Tibial nerve (tissue), 4 donors: ENCODE data around the gene BUD13. TPM values are rescaled to one million over a fixed set of nuclear protein-coding genes. Genes with fewer than 3 reads are reported as not detected.

Experiments
- DNase-seq, 2 donors: peaks; one replicate each; pipeline ENCODE4 v3.0.0-alpha.2; 2019; ENCODE audit warnings: low spot score in 2 of 2
- H3K27ac ChIP-seq, 4 donors: fragments of 200-600 bp; sonication (generic) in 3 of 4; one replicate each; pipeline ENCODE4 v1.5.1; 2017 to 2019; ENCODE audit warnings: mild to moderate bottlenecking in 1 of 4
- H3K27me3 ChIP-seq, 2 donors: fragments of 200-600 bp; sonication (generic) in 1 of 2; one replicate each; pipeline versions ENCODE4 v1.5.1 to v1.6.0; 2017 to 2019
- H3K36me3 ChIP-seq, 3 donors: fragments of 200-600 bp; sonication (generic); one replicate each; pipeline ENCODE4 v1.5.1; 2018 to 2019
- H3K4me1 ChIP-seq, 4 donors: fragments of 200-600 bp; sonication (generic) in 3 of 4; one replicate each; pipeline ENCODE4 v1.5.1; 2017 to 2019
- H3K4me3 ChIP-seq, 4 donors: fragments of 200-600 bp; sonication (generic) in 3 of 4; one replicate each; pipeline ENCODE4 v1.5.1; 2017 to 2019; ENCODE audit warnings: mild to moderate bottlenecking in 1 of 4, moderate library complexity in 1 of 4
- H3K9me3 ChIP-seq, 4 donors: fragments of 200-600 bp; sonication (generic) in 3 of 4; one replicate each; pipeline ENCODE4 v1.5.1; 2017 to 2019
- EP300 ChIP-seq, 2 donors: sonication (generic); formaldehyde crosslinking; IDR thresholded peaks; one replicate each; pipeline ENCODE4 v1.6.1; 2017; ENCODE audit warnings: antibody characterized with exemption in 2 of 2, mild to moderate bottlenecking in 1 of 2
- POLR2A ChIP-seq, 2 donors: fragments of 450-650 bp; IDR thresholded peaks; one replicate each; pipeline ENCODE4 v1.6.1; 2017; ENCODE audit warnings: antibody characterized with exemption in 2 of 2, mild to moderate bottlenecking in 2 of 2, moderate library complexity in 2 of 2
- WGBS, 2 donors: methylation state at CpG; one replicate each; pipeline ENCODE4 v1.1.5; 2018; 5-methylcytosine and 5-hydroxymethylcytosine counted together
- total RNA-seq, 4 donors: library from RNA; depleted of rRNA; stranded (reverse); fragments of >200 nt; gene quantifications; one replicate each; pipeline ENCODE4 v1.1.0, GENCODE V29; 2016
- TF ChIP-seq, protein P1 (sequence below), 5 experiments: fragments of 200-600 bp in 3 of 5; fragments of 450-650 bp in 2 of 5; sonication (generic) in 3 of 5; IDR thresholded peaks; one replicate each; pipeline ENCODE4 v1.5.1; 2016 to 2019; ENCODE audit warnings: antibody characterized with exemption in 5 of 5, mild to moderate bottlenecking in 3 of 5, moderate library complexity in 2 of 5

Gene BUD13
- total RNA-seq, 4 donors from 2014 or later: 13.1 to 28.2 (median 20.3) TPM

- no peak for DNase-seq
- H3K9me3 ChIP-seq: no peaks in the 10 kb centered on the region
- peaks cover 0 to 32% (median 16%) of the 10 kb centered on the region in 4 donors for H3K4me1 ChIP-seq
- 82 to 91% methylated on average over 35 to 46 of the region's 53 CpGs for WGBS, 2 donors
- no peak overlapping the region for H3K27ac ChIP-seq
- H3K36me3 ChIP-seq: peaks cover 2 to 14% (median 4%) of the 10 kb centered on the region in 3 donors
- H3K4me3 ChIP-seq: no peak overlapping the region
- TF ChIP-seq EP300 (IDR thresholded peaks at IDR 0.05) (no peak), POLR2A (IDR thresholded peaks at IDR 0.05) (no peak)
- TF ChIP-seq, protein P1, sequence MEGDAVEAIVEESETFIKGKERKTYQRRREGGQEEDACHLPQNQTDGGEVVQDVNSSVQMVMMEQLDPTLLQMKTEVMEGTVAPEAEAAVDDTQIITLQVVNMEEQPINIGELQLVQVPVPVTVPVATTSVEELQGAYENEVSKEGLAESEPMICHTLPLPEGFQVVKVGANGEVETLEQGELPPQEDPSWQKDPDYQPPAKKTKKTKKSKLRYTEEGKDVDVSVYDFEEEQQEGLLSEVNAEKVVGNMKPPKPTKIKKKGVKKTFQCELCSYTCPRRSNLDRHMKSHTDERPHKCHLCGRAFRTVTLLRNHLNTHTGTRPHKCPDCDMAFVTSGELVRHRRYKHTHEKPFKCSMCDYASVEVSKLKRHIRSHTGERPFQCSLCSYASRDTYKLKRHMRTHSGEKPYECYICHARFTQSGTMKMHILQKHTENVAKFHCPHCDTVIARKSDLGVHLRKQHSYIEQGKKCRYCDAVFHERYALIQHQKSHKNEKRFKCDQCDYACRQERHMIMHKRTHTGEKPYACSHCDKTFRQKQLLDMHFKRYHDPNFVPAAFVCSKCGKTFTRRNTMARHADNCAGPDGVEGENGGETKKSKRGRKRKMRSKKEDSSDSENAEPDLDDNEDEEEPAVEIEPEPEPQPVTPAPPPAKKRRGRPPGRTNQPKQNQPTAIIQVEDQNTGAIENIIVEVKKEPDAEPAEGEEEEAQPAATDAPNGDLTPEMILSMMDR (IDR thresholded peaks at IDR 0.05): no peak
- H3K27me3 ChIP-seq: no peaks in the 10 kb centered on the region
Measured at GRCh38 chr11:116790167-116791001, 17.6 kb upstream of the BUD13 start.

DNA sequence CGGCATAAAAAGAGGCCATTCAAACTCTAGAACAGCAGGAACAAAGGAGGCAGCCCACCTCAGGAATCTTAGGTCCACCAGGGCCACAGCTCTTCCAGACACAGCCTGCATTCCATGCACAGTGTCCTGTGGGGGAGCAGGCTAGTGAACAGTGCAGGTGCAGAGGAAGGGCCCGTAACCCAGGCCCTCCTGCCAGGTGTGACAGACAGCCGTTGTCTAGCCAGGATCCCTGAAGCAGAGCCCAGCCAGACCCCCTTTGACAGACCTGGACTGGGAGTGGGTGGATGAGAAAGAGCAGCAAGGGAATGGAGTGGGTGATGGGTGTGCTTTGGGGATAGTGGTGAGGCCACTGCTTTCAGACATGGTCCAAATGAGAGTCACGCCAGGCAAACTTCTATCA, 16.2 kb upstream of the BUD13 start:
- WGBS, 2 donors: 81 to 94% methylated on average over 4 of the region's 4 CpGs
- TF ChIP-seq, protein P1 (IDR thresholded peaks at IDR 0.05): no peak
- TF ChIP-seq EP300 (IDR thresholded peaks at IDR 0.05) (no peak), POLR2A (IDR thresholded peaks at IDR 0.05) (no peak)
- no peak for DNase-seq
- no peaks in the 10 kb centered on the region for H3K27me3 ChIP-seq
- H3K4me1 ChIP-seq: peaks cover 0 to 32% (median 16%) of the 10 kb centered on the region in 4 donors
- H3K27ac ChIP-seq: no peak overlapping the region
- H3K36me3 ChIP-seq: peaks cover 5 to 28% (median 15%) of the 10 kb centered on the region in 3 donors
- H3K9me3 ChIP-seq: no peaks in the 10 kb centered on the region
- no peak overlapping the region for H3K4me3 ChIP-seq

- 52 to 53% methylated on average over 4 of the region's 4 CpGs for WGBS, 2 donors
Measured at GRCh38 chr11:116788534-116788933, 15.7 kb upstream of the BUD13 start.

GRCh38 chr11:116787786-116788486, 15.1 kb upstream of the BUD13 start, which contains the start of gene ZPR1:
ZPR1 (minus strand) TSS chr11:116788023; CDS start chr11:116787990, 33 bp downstream.
- peaks cover 8 to 38% (median 22%) of the 10 kb centered on the region in 3 donors for H3K36me3 ChIP-seq
- 0% methylated on average over 36 to 40 of the region's 56 CpGs for WGBS, 2 donors
- H3K4me1 ChIP-seq: peaks cover 0 to 32% (median 16%) of the 10 kb centered on the region in 4 donors
- no peaks in the 10 kb centered on the region for H3K27me3 ChIP-seq
- peak within 1 kb of the TSS; percentile 55 to 91 (median 82) for H3K27ac ChIP-seq
- TF ChIP-seq, protein P1 (IDR thresholded peaks at IDR 0.05): peak in 2 of 5 experiments; percentile 45 to 52
- TF ChIP-seq POLR2A (IDR thresholded peaks at IDR 0.05) (peak in 1 of 2 donors; percentile 51), EP300 (IDR thresholded peaks at IDR 0.05) (peak; percentile 66 to 73)
- H3K4me3 ChIP-seq: peak within 1 kb of the TSS; percentile 67 to 99 (median 92)
- no peaks in the 10 kb centered on the region for H3K9me3 ChIP-seq
- peak; percentile 58 to 73 for DNase-seq

More at GRCh38 chr11:116788534-116788933, 15.7 kb upstream of the BUD13 start:
- TF ChIP-seq EP300 (IDR thresholded peaks at IDR 0.05): no peak
- TF ChIP-seq, protein P1 (IDR thresholded peaks at IDR 0.05): no peak
- TF ChIP-seq POLR2A (IDR thresholded peaks at IDR 0.05): no peak
- Histone ChIP-seq H3K4me3 (peak overlapping the region; percentile 67 to 99 (median 92)), H3K36me3 (peaks cover 5 to 32% (median 16%) of the 10 kb centered on the region in 3 donors), H3K27ac (peak overlapping the region in 3 of 4 donors; percentile 75 to 91 (median 90)), H3K9me3 (no peaks in the 10 kb centered on the region), H3K27me3 (no peaks in the 10 kb centered on the region), H3K4me1 (peaks cover 0 to 32% (median 16%) of the 10 kb centered on the region in 4 donors)
- DNase-seq: no peak
